ENCODE measurements around the gene PRKCE.

DNA sequence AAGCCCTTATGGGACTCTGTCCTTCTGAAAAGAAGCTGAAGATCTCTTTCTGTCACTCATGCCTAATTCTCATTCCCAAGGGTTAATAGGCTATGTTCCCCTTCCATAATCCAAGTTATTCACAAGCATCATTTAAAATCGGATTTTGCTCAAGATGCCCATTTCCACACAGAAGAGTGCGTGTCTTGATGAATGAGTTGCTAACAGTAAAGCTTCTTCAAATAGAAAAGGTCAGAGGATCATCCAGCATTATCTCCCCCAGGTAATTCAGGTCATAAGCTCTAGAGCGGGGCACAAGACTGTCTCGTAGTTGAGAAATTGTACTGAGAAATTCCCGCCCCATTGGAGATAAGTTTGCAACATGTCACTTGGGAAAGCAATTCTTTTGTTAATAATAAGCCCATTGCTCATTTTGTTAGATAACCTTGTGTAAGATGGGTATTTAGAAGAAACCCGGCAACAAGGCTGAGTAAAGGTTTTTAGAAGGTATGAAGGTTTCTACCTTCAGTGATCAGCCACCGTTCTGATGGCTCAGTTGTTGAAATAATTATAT, 355.1 kb downstream of the PRKCE start:
- TF ChIP-seq, protein P1, sequence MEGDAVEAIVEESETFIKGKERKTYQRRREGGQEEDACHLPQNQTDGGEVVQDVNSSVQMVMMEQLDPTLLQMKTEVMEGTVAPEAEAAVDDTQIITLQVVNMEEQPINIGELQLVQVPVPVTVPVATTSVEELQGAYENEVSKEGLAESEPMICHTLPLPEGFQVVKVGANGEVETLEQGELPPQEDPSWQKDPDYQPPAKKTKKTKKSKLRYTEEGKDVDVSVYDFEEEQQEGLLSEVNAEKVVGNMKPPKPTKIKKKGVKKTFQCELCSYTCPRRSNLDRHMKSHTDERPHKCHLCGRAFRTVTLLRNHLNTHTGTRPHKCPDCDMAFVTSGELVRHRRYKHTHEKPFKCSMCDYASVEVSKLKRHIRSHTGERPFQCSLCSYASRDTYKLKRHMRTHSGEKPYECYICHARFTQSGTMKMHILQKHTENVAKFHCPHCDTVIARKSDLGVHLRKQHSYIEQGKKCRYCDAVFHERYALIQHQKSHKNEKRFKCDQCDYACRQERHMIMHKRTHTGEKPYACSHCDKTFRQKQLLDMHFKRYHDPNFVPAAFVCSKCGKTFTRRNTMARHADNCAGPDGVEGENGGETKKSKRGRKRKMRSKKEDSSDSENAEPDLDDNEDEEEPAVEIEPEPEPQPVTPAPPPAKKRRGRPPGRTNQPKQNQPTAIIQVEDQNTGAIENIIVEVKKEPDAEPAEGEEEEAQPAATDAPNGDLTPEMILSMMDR (IDR thresholded peaks at IDR 0.05; ENCODE audit: extremely low read depth in 1 of 2, insufficient read depth in 1 of 2, low read depth in 1 of 2, low read length in 2 of 2), result no peak
- TF ChIP-seq EZH2 (IDR thresholded peaks at IDR 0.05; ENCODE audit: borderline replicate concordance, low read depth, low read length, severe bottlenecking), result no peak
- no peak for TF ChIP-seq POLR2AphosphoS5 (IDR thresholded peaks at IDR 0.05; ENCODE audit: insufficient read depth, low read depth, low read length)
- TF ChIP-seq JUN (IDR thresholded peaks at IDR 0.05; ENCODE audit: borderline replicate concordance, insufficient read depth, insufficient read length, low read depth), result no peak
- TF ChIP-seq, protein P2, sequence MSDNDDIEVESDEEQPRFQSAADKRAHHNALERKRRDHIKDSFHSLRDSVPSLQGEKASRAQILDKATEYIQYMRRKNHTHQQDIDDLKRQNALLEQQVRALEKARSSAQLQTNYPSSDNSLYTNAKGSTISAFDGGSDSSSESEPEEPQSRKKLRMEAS (IDR thresholded peaks at IDR 0.05; ENCODE audit: insufficient read depth, insufficient read length), result no peak
